Lower leg skin (tissue), 3 donors: Measurements from ENCODE around the gene CENPX.

ENCODE experiments used
- CTCF ChIP-seq, 3 donors: fragments of 450-650 bp; IDR thresholded peaks; one replicate each; pipeline ENCODE4 v1.5.1; 2016; ENCODE audit warnings: antibody characterized with exemption in 3 of 3, mild to moderate bottlenecking in 3 of 3, moderate library complexity in 2 of 3
- POLR2A ChIP-seq, 2 donors: fragments of 450-650 bp; IDR thresholded peaks; one replicate each; pipeline ENCODE4 v1.6.1; 2016 to 2017; ENCODE audit warnings: antibody characterized with exemption in 2 of 2, mild to moderate bottlenecking in 1 of 2, moderate library complexity in 1 of 2

DNA sequence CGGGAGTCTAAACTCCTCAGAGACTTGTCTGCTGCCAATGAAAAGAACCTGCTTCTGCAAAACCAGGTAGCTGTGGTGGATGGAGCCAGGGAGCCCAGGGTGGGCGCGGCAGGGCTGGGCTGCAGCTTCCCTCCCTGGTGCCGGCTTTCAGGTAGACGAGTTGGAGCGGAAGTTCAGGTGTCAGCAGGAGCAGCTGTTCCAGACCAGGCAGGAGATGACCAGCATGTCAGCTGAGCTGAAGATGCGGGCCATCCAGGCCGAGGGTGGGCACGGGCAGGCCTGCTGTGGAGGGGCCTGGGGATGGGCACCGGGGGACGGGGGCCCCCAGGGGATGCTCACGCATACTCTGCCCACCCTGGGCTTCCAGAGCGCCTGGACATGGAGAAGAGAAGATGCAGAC lies 5.6 kb upstream of the CENPX start:
- TF ChIP-seq CTCF (IDR thresholded peaks at IDR 0.05): no peak
- TF ChIP-seq POLR2A (IDR thresholded peaks at IDR 0.05): no peak
